GM12878 (cell line): Measurements from ENCODE around the gene PLEKHA5. TPM values are rescaled to one million over a fixed set of nuclear protein-coding genes. Genes with fewer than 3 reads are reported as not detected.

Source experiments
- ATAC-seq: fragments of 200-7000 bp; cut with Tn5 transposase; 3 replicates; pipeline ENCODE4 v1.9.1; 2020; ENCODE audit warnings: mild to moderate bottlenecking, moderate library complexity
- BruUV-seq: library from RNA; stranded (reverse); fragments of 400-500 nt; replicated peaks from 2 replicates; lab custom pipeline; 2021; lab: Mats Ljungman, UMichigan
- CTCF ChIA-PET: fragments of 300-600 bp; sonication (Branson Sonifier 250); formaldehyde crosslinking; extraction: SDS; loops from one replicate; lab custom pipeline; 2021; ENCODE audit warnings: inconsistent platforms; lab: Yijun Ruan, JAX
- POLR2A ChIA-PET: fragments of 350-600 bp; formaldehyde crosslinking; extraction: SDS; loops from one replicate; lab custom pipeline; 2021; ENCODE audit warnings: inconsistent platforms; lab: Charles Lee
- RAD21 ChIA-PET: fragments of 300-600 bp; sonication (Branson Sonifier 250); formaldehyde crosslinking; loops from one replicate; lab custom pipeline; 2023; ENCODE audit warnings: antibody characterized with exemption; ENCODE audit not compliant: unreplicated experiment; lab: Charles Lee
- SMC1A ChIA-PET: fragments of 300-600 bp; sonication (Branson Sonifier 250); formaldehyde crosslinking; loops from one replicate; lab custom pipeline; 2023; ENCODE audit not compliant: unreplicated experiment, uncharacterized antibody; lab: Charles Lee
- DNase-seq: peaks from one replicate; pipeline ENCODE4 v3.0.0-alpha.2; 2011; ENCODE audit warnings: low read depth, low spot score
- FAIRE-seq: peaks from 3 replicates; lab custom pipeline; 2011; peaks lifted over from hg19 to GRCh38; lab: Jason Lieb, UNC
- H2AFZ ChIP-seq: 2 replicates; pipeline ENCODE4 v1.6.0; 2011; ENCODE audit warnings: low read depth, low read length, control low read depth; ENCODE audit not compliant: control insufficient read depth
- H3K27ac ChIP-seq: 2 replicates; pipeline ENCODE4 v1.5.1; 2011; ENCODE audit warnings: control low read depth; ENCODE audit not compliant: control insufficient read depth, insufficient read depth
- H3K27me3 ChIP-seq, 2 experiments: replicated peaks in 1 of 2; 2 replicates each; pipeline versions ENCODE4 v1.6.0 to v1.6.1; 2011; ENCODE audit warnings: low read length in 1 of 2; ENCODE audit not compliant: control insufficient read depth in 2 of 2, insufficient read depth in 2 of 2
- H3K36me3 ChIP-seq, 2 experiments: 2 replicates each; pipeline ENCODE4 v1.5.1; 2011; ENCODE audit warnings: low read length in 1 of 2; ENCODE audit not compliant: control insufficient read depth in 2 of 2, insufficient read depth in 2 of 2
- H3K4me1 ChIP-seq: 2 replicates; pipeline ENCODE4 v1.6.1; 2011; ENCODE audit warnings: mild to moderate bottlenecking, low read length, moderate library complexity, mixed read lengths; ENCODE audit not compliant: control insufficient read depth, insufficient read depth
- H3K4me2 ChIP-seq: 2 replicates; pipeline ENCODE4 v1.6.0; 2011; ENCODE audit warnings: control low read depth; ENCODE audit not compliant: control insufficient read depth, insufficient read depth
- H3K4me3 ChIP-seq: fragments of 200-600 bp; sonication (generic); 2 replicates; pipeline ENCODE4 v1.5.1; 2016
- H3K79me2 ChIP-seq: 2 replicates; pipeline ENCODE4 v1.6.0; 2011; ENCODE audit warnings: low read length; ENCODE audit not compliant: control insufficient read depth, insufficient read depth
- H3K9ac ChIP-seq: 2 replicates; pipeline ENCODE4 v1.8.0; 2011; ENCODE audit warnings: low read length, control low read depth, mixed read lengths; ENCODE audit not compliant: control insufficient read depth, insufficient read depth
- H3K9me3 ChIP-seq: replicated peaks from 3 replicates; pipeline ENCODE4 v1.5.1; 2011; ENCODE audit warnings: mild to moderate bottlenecking, low read length; ENCODE audit not compliant: control insufficient read depth, insufficient read depth
- H4K20me1 ChIP-seq: 2 replicates; pipeline ENCODE4 v1.6.0; 2011; ENCODE audit not compliant: control insufficient read depth, insufficient read depth
- BMI1 ChIP-seq: fragments of 450-650 bp; IDR thresholded peaks from 2 replicates; pipeline ENCODE4 v1.6.1; 2016; ENCODE audit warnings: mild to moderate bottlenecking, moderate library complexity, borderline replicate concordance
- EGR1 ChIP-seq, 2 experiments: IDR thresholded peaks; 1 replicate in 1 of 2; 2 replicates in 1 of 2; pipeline ENCODE4 v1.6.1; 2011 to 2012; ENCODE audit warnings: low read depth in 2 of 2, low read length in 2 of 2, borderline replicate concordance in 1 of 2, mild to moderate bottlenecking in 1 of 2, moderate library complexity in 1 of 2
- WGBS: methylation state at CpG from one replicate; pipeline ENCODE4 v1.1.6; 2016; ENCODE audit warnings: low lambda C conversion rate; ENCODE audit not compliant: insufficient replicate concordance, insufficient coverage; ENCODE audit errors: missing lambda C conversion rate; 5-methylcytosine and 5-hydroxymethylcytosine counted together
- in situ Hi-C: fragments of 300-500 bp; cut with MboI; formaldehyde crosslinking; loops from 9 replicates; pipeline ENCODE4 v1.14.3; 2018; ENCODE audit warnings: mixed read lengths
- intact Hi-C: fragments of 100-400 bp; cut with micrococcal nuclease; formaldehyde crosslinking; loops from one replicate; pipeline ENCODE4 v1.14.2; 2022; ENCODE audit not compliant: unreplicated experiment
- polyA plus RNA-seq, 11 experiments: library from polyadenylated mRNA; depleted of rRNA in 4 of 11; unstranded in 6 of 11; stranded (reverse) in 5 of 11; fragments of >200 nt; fragmentation: Nextera tagmentation in 4 of 11; fragmentation: Illumina TruSeq in 1 of 11; extraction: Ambion mirVana in 4 of 11; extraction: Trizol in 1 of 11; gene quantifications; 1 replicate in 1 of 11; 2 replicates in 10 of 11; pipeline versions ENCODE4 v1.2.1 to v1.2.3, GENCODE V29; 2011 to 2016; ENCODE audit warnings: inconsistent platforms in 2 of 11, missing spikeins in 2 of 11, low read depth in 1 of 11
- total RNA-seq, 4 experiments: library from RNA; depleted of rRNA in 3 of 4; stranded (reverse); fragments of >200 nt in 3 of 4; fragmentation: Illumina TruSeq in 1 of 4; extraction: Trizol in 1 of 4; gene quantifications; 2 replicates each; pipeline versions ENCODE4 v1.2.1 to v1.2.3, GENCODE V29; 2013 to 2021
- TF ChIP-seq, protein P1 (sequence below): fragments of 450-650 bp; IDR thresholded peaks from 2 replicates; pipeline ENCODE4 v1.6.1; 2017; ENCODE audit warnings: antibody characterized with exemption, mild to moderate bottlenecking, moderate library complexity
- TF ChIP-seq, protein P2 (sequence below): fragments of 450-650 bp; IDR thresholded peaks from 2 replicates; pipeline ENCODE4 v1.6.1; 2016; ENCODE audit warnings: mild to moderate bottlenecking

PLEKHA5 gene
- total and polyA plus RNA-seq, 10 of the 15 experiments (the other 5 are each of a cell fraction or from before 2014, with no cell fraction given) = 0.09 to 0.33 (median 0.18) TPM; not detected in 3

DNA sequence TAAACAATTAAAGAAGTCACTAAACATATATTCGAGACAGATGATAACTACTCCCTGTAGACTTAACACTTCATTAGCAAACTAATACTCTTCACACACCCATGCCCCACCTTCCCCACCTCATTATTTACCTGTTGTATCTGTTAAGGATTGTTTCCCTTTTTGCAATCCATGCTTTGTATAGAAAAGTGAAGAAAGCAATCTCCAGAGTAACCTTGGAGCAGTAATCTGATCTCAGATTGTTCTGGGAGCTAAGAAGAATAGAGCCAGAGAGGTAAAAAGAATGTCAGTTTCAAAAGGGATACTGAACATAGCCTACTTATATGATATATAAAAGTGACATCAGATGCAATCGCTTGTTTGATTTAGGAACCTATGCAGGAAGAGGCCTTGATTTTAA is 37.4 kb downstream of the PLEKHA5 start:
- H3K27me3 ChIP-seq = no peaks in the 10 kb centered on the region
- ChIA-PET RAD21 (no interaction called here), POLR2A (no interaction called here), SMC1A (no interaction called here), CTCF (no interaction called here)
- TF ChIP-seq BMI1 = no peak
- TF ChIP-seq, protein P1, sequence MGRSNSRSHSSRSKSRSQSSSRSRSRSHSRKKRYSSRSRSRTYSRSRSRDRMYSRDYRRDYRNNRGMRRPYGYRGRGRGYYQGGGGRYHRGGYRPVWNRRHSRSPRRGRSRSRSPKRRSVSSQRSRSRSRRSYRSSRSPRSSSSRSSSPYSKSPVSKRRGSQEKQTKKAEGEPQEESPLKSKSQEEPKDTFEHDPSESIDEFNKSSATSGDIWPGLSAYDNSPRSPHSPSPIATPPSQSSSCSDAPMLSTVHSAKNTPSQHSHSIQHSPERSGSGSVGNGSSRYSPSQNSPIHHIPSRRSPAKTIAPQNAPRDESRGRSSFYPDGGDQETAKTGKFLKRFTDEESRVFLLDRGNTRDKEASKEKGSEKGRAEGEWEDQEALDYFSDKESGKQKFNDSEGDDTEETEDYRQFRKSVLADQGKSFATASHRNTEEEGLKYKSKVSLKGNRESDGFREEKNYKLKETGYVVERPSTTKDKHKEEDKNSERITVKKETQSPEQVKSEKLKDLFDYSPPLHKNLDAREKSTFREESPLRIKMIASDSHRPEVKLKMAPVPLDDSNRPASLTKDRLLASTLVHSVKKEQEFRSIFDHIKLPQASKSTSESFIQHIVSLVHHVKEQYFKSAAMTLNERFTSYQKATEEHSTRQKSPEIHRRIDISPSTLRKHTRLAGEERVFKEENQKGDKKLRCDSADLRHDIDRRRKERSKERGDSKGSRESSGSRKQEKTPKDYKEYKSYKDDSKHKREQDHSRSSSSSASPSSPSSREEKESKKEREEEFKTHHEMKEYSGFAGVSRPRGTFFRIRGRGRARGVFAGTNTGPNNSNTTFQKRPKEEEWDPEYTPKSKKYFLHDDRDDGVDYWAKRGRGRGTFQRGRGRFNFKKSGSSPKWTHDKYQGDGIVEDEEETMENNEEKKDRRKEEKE = no peak
- TF ChIP-seq, protein P2, sequence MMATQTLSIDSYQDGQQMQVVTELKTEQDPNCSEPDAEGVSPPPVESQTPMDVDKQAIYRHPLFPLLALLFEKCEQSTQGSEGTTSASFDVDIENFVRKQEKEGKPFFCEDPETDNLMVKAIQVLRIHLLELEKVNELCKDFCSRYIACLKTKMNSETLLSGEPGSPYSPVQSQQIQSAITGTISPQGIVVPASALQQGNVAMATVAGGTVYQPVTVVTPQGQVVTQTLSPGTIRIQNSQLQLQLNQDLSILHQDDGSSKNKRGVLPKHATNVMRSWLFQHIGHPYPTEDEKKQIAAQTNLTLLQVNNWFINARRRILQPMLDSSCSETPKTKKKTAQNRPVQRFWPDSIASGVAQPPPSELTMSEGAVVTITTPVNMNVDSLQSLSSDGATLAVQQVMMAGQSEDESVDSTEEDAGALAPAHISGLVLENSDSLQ = no peak
- no peak for TF ChIP-seq EGR1 (IDR thresholded peaks at IDR 0.05; ENCODE audit: borderline replicate concordance in 1 of 2, low read depth in 2 of 2, low read length in 2 of 2)
- 0% methylated on average over 2 of the region's 2 CpGs for WGBS
- no peaks in the 10 kb centered on the region for H3K79me2 ChIP-seq
- H3K4me2 ChIP-seq = no peak overlapping the region
- no peaks in the 10 kb centered on the region for H3K4me1 ChIP-seq
- no peaks in the 10 kb centered on the region for H4K20me1 ChIP-seq
- DNase-seq (no peak), FAIRE-seq (no peak), ATAC-seq (no peak)
- no peaks in the 10 kb centered on the region for H3K36me3 ChIP-seq
- H3K9me3 ChIP-seq = no peaks in the 10 kb centered on the region
- no peak overlapping the region for H3K4me3 ChIP-seq
- no TSS peak for BruUV-seq
- in situ Hi-C loops (no loop called here), intact Hi-C loops (no loop called here)
- H3K9ac ChIP-seq = no peak overlapping the region
- H2AFZ ChIP-seq = no peak overlapping the region
- no peak overlapping the region for H3K27ac ChIP-seq
